Liver (tissue), 3 donors: Measurements from ENCODE around the gene ERMARD.

ENCODE experiments used
- CTCF ChIP-seq: fragments of 150-350 bp; IDR thresholded peaks from 2 replicates; pipeline ENCODE4 v1.5.1; 2017; ENCODE audit warnings: improper control_type of control experiment, low read depth, low read length; ENCODE audit not compliant: missing input control
- FOXA1 ChIP-seq: IDR thresholded peaks from 2 replicates; pipeline ENCODE4 v1.6.1; 2016; ENCODE audit warnings: antibody characterized with exemption
- JUND ChIP-seq, 2 donors: IDR thresholded peaks; 2 replicates each; pipeline ENCODE4 v1.6.1; 2016; ENCODE audit warnings: antibody characterized with exemption in 2 of 2
- RAD21 ChIP-seq, 2 donors: IDR thresholded peaks; 2 replicates each; pipeline ENCODE4 v1.6.1; 2016; ENCODE audit warnings: antibody characterized with exemption in 2 of 2, mild to moderate bottlenecking in 2 of 2
- REST ChIP-seq: IDR thresholded peaks from 2 replicates; pipeline ENCODE4 v1.6.1; 2016; ENCODE audit warnings: antibody characterized with exemption, mild to moderate bottlenecking
- SP1 ChIP-seq: IDR thresholded peaks from 2 replicates; pipeline ENCODE4 v1.6.1; 2018; ENCODE audit warnings: antibody characterized with exemption, mild to moderate bottlenecking
- TAF1 ChIP-seq: conservative IDR thresholded peaks from 2 replicates; pipeline ENCODE4 v1.6.1; 2016; ENCODE audit warnings: antibody characterized with exemption, mild to moderate bottlenecking
- ZBTB33 ChIP-seq: IDR thresholded peaks from 2 replicates; pipeline ENCODE4 v1.6.1; 2016; ENCODE audit warnings: antibody characterized with exemption
- TF ChIP-seq, protein P1 (sequence below): IDR thresholded peaks from 2 replicates; pipeline ENCODE4 v1.6.1; 2016; ENCODE audit warnings: antibody characterized with exemption
- donor health status: healthy.
- donor health status: healthy.

DNA sequence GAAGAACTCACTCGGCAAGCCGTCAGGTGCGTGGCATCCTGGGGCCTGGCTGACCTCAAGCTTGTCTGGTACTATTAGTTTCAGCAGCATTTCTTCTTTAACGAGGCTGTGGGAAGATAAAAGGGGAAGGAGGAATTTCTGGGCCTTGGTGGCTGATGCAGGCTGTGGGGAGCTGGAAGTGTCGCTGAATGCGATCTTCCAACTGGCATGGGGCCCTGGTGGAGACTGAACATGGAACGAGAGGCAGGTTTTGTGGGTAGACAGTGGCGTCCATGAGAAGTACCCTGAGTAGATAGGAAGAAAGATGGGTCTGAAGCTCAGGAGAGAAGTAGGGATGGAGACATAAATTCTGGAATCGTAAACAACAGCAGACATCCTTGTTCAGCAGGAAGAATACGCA is 23.9 kb downstream of the ERMARD start:
- TF ChIP-seq JUND (IDR thresholded peaks at IDR 0.05) (no peak), TAF1 (no peak), CTCF (no peak), RAD21 (IDR thresholded peaks at IDR 0.05) (no peak), SP1 (no peak), REST (no peak), FOXA1 (no peak), ZBTB33 (no peak)
- TF ChIP-seq, protein P1, sequence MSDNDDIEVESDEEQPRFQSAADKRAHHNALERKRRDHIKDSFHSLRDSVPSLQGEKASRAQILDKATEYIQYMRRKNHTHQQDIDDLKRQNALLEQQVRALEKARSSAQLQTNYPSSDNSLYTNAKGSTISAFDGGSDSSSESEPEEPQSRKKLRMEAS = no peak
